22Rv1 (cell line): ENCODE data around the gene STK11IP.

Source experiments
- CTCF ChIP-seq: fragments of 450-650 bp; IDR thresholded peaks from 2 replicates; pipeline ENCODE4 v1.5.1; 2017; ENCODE audit warnings: mild to moderate bottlenecking
- ZFX ChIP-seq: fragments of 450-650 bp; IDR thresholded peaks from 2 replicates; pipeline ENCODE4 v1.6.1; 2017; ENCODE audit warnings: antibody characterized with exemption, borderline replicate concordance

DNA sequence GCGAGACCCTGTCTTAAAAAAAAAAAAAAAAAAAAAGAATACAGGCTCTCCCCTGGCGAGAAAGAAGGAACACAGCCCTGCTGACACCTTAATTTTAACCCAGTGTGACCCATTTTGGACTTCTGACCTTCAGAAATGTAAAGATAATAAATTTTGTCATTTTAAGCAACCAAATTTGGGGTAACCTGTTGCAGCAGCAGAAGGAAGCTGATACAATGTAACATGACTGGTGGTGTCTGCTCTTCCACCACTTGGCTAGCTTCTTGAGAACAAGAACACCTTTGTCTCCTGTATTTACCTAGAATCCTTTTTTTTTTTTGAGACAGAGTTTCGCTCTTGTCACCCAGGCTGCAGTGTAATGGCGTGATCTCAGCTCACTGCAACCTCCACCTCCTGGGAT, 6.6 kb upstream of the STK11IP start:
- TF ChIP-seq CTCF (no peak), ZFX (no peak)
